HepG2 (cell line): ENCODE results near the gene FAM181A. TPM values are rescaled to one million over a fixed set of nuclear protein-coding genes. Genes with fewer than 3 reads are reported as not detected.

ENCODE experiments used
- GABPA ChIP-seq, 2 experiments: IDR thresholded peaks; 2 replicates each; pipeline ENCODE4 v1.6.1; 2011 to 2016; ENCODE audit warnings: low read depth in 2 of 2, low read length in 1 of 2, missing biosample characterization in 1 of 2, missing genetic modification characterization in 1 of 2
- GFI1 ChIP-seq: sonication (generic); formaldehyde crosslinking; IDR thresholded peaks from 2 replicates; pipeline ENCODE4 v1.5.0; 2020; ENCODE audit warnings: missing genetic modification reagents, mild to moderate bottlenecking, borderline replicate concordance
- SMAD3 ChIP-seq: sonication (generic); formaldehyde crosslinking; IDR thresholded peaks from 2 replicates; pipeline ENCODE4 v1.4.0; 2020; ENCODE audit warnings: missing genetic modification reagents
- SMC3 ChIP-seq: IDR thresholded peaks from 2 replicates; pipeline ENCODE4 v1.6.1; 2011; ENCODE audit warnings: low read length, improper control_type of control experiment
- TEAD3 ChIP-seq: optimal IDR thresholded peaks from 2 replicates; pipeline ENCODE3; 2016; ENCODE audit warnings: borderline replicate concordance
- XRCC5 ChIP-seq: fragments of 200-400 bp; formaldehyde crosslinking; optimal IDR thresholded peaks from 2 replicates; pipeline ENCODE3; 2017; ENCODE audit warnings: mild to moderate bottlenecking, low read length
- ZBTB38 ChIP-seq: sonication (generic); formaldehyde crosslinking; IDR thresholded peaks from 2 replicates; pipeline ENCODE4 v1.5.1; 2020; ENCODE audit warnings: mild to moderate bottlenecking, missing genetic modification reagents
- ZFY ChIP-seq: sonication (generic); formaldehyde crosslinking; IDR thresholded peaks from 2 replicates; pipeline ENCODE4 v1.4.0; 2020; ENCODE audit warnings: missing genetic modification reagents
- polyA plus RNA-seq, 8 experiments: library from polyadenylated mRNA; depleted of rRNA in 3 of 8; stranded (reverse) in 7 of 8; unstranded in 1 of 8; fragments of >200 nt; fragmentation: Illumina TruSeq in 4 of 8; extraction: Trizol in 4 of 8; gene quantifications; 2 replicates each; pipeline versions ENCODE4 v1.2.1 to v1.2.3, GENCODE V29; 2011 to 2016; ENCODE audit warnings: low read depth in 4 of 8, missing spikeins in 1 of 8, mixed read lengths in 1 of 8; ENCODE audit not compliant: insufficient read depth in 1 of 8
- total RNA-seq, 5 experiments: library from RNA; depleted of rRNA; stranded (reverse); fragments of >200 nt; fragmentation: Illumina TruSeq; extraction: Trizol; gene quantifications; 2 replicates each; pipeline ENCODE4 v1.2.3, GENCODE V29; 2016; ENCODE audit warnings: low read depth in 1 of 5
- TF ChIP-seq, protein P1 (sequence below): sonication (generic); formaldehyde crosslinking; IDR thresholded peaks from 2 replicates; pipeline ENCODE4 v1.4.0; 2020; ENCODE audit warnings: missing genetic modification reagents, borderline replicate concordance
- TF ChIP-seq, protein P2 (sequence below): conservative IDR thresholded peaks from 2 replicates; pipeline ENCODE4 v1.6.1; 2018; ENCODE audit warnings: missing genetic modification reagents
- TF ChIP-seq, protein P3 (sequence below), 2 experiments: sonication (generic) in 1 of 2; formaldehyde crosslinking in 1 of 2; IDR thresholded peaks; 2 replicates each; pipeline versions ENCODE4 v1.4.0 to v1.6.1; 2018 to 2020; ENCODE audit warnings: missing genetic modification reagents in 2 of 2, borderline replicate concordance in 1 of 2, low read depth in 1 of 2, mild to moderate bottlenecking in 1 of 2, missing biosample characterization in 1 of 2
- TF ChIP-seq, protein P4 (sequence below): IDR thresholded peaks from 2 replicates; pipeline ENCODE4 v1.4.0; 2020; ENCODE audit warnings: mild to moderate bottlenecking, missing genetic modification reagents

FAM181A gene
- total and polyA plus RNA-seq, 2 of the 13 experiments (the other 11 are each of a cell fraction or from before 2014, with no cell fraction given) = 1.1 to 1.5 TPM

DNA sequence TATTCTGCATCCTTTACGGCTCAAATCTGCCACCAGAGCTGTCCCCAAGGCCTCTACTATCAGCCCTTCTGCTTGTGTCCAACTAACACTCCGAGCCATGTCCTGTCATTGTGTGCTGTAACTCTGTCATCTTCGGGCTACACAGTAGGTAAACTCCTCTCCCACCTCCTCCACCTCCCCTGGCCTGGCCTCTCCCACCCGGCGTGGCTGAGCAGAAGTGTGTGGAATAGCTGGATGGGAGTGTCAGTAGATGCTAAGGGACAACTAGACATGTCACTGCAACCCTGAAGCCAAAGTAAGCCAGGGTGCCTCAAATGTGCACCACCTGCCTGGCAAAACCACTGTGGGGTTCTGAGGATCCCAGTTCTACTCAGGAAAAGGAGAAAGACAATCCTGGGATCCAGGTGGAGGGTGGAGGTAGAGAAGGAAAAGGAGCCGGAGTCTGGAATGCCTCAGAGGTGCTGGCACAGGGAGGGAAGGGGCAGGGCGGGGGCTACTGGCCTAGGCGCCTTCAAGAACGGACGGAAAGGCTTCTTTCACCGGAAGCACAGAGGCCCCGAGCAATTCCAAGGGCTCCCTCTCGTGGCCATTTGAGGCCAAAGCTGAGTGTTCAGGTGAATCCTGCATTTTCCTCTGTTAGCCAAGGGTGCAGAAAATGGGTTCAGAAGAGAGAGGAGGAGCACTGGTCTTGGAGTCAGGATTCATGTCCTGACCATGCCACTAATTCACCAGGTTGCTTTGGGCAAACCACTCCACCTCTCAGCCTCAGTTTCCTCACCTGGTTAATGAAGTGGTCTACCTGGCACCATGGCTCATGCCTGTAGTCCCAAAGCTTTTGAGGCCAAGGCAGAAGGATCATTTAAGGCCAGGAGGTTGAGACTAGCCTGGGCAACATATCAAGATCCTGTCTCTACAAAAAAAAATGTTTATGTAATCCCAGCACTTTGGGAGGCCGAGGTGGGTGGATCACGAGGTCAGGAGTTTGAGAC, 20.5 kb upstream of the FAM181A start (continued):
- TF ChIP-seq, protein P1, sequence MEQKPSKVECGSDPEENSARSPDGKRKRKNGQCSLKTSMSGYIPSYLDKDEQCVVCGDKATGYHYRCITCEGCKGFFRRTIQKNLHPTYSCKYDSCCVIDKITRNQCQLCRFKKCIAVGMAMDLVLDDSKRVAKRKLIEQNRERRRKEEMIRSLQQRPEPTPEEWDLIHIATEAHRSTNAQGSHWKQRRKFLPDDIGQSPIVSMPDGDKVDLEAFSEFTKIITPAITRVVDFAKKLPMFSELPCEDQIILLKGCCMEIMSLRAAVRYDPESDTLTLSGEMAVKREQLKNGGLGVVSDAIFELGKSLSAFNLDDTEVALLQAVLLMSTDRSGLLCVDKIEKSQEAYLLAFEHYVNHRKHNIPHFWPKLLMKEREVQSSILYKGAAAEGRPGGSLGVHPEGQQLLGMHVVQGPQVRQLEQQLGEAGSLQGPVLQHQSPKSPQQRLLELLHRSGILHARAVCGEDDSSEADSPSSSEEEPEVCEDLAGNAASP (CRISPR knock-in tag) = 0 out of 2 replicates have a peak, but pooled peaks have one; percentile 11
- peak; percentile 88 for TF ChIP-seq ZBTB38
- peak; percentile 64 for TF ChIP-seq SMC3
- no peak for TF ChIP-seq TEAD3
- TF ChIP-seq, protein P2, sequence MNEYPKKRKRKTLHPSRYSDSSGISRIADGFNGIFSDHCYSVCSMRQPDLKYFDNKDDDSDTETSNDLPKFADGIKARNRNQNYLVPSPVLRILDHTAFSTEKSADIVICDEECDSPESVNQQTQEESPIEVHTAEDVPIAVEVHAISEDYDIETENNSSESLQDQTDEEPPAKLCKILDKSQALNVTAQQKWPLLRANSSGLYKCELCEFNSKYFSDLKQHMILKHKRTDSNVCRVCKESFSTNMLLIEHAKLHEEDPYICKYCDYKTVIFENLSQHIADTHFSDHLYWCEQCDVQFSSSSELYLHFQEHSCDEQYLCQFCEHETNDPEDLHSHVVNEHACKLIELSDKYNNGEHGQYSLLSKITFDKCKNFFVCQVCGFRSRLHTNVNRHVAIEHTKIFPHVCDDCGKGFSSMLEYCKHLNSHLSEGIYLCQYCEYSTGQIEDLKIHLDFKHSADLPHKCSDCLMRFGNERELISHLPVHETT (CRISPR knock-in tag) = 0 out of 2 replicates have a peak, but pooled peaks have one; percentile 37
- TF ChIP-seq XRCC5 = peak; percentile 58
- TF ChIP-seq GABPA (IDR thresholded peaks at IDR 0.05; ENCODE audit: low read depth, low read length) = no peak
- TF ChIP-seq GABPA (CRISPR knock-in tag; IDR thresholded peaks at IDR 0.05; ENCODE audit: low read depth) = peak; percentile 81
- TF ChIP-seq SMAD3 = no peak
- TF ChIP-seq, protein P3, sequence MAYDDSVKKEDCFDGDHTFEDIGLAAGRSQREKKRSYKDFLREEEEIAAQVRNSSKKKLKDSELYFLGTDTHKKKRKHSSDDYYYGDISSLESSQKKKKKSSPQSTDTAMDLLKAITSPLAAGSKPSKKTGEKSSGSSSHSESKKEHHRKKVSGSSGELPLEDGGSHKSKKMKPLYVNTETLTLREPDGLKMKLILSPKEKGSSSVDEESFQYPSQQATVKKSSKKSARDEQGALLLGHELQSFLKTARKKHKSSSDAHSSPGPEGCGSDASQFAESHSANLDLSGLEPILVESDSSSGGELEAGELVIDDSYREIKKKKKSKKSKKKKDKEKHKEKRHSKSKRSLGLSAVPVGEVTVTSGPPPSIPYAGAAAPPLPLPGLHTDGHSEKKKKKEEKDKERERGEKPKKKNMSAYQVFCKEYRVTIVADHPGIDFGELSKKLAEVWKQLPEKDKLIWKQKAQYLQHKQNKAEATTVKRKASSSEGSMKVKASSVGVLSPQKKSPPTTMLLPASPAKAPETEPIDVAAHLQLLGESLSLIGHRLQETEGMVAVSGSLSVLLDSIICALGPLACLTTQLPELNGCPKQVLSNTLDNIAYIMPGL (CRISPR knock-in tag; IDR thresholded peaks at IDR 0.05; ENCODE audit: borderline replicate concordance in 1 of 2, low read depth in 1 of 2) = peak in 1 of 2 experiments; percentile 24; a peak in 1 of 4 replicates
- 0 out of 2 replicates have a peak, but pooled peaks have one; percentile 57 for TF ChIP-seq ZFY
- TF ChIP-seq, protein P4, sequence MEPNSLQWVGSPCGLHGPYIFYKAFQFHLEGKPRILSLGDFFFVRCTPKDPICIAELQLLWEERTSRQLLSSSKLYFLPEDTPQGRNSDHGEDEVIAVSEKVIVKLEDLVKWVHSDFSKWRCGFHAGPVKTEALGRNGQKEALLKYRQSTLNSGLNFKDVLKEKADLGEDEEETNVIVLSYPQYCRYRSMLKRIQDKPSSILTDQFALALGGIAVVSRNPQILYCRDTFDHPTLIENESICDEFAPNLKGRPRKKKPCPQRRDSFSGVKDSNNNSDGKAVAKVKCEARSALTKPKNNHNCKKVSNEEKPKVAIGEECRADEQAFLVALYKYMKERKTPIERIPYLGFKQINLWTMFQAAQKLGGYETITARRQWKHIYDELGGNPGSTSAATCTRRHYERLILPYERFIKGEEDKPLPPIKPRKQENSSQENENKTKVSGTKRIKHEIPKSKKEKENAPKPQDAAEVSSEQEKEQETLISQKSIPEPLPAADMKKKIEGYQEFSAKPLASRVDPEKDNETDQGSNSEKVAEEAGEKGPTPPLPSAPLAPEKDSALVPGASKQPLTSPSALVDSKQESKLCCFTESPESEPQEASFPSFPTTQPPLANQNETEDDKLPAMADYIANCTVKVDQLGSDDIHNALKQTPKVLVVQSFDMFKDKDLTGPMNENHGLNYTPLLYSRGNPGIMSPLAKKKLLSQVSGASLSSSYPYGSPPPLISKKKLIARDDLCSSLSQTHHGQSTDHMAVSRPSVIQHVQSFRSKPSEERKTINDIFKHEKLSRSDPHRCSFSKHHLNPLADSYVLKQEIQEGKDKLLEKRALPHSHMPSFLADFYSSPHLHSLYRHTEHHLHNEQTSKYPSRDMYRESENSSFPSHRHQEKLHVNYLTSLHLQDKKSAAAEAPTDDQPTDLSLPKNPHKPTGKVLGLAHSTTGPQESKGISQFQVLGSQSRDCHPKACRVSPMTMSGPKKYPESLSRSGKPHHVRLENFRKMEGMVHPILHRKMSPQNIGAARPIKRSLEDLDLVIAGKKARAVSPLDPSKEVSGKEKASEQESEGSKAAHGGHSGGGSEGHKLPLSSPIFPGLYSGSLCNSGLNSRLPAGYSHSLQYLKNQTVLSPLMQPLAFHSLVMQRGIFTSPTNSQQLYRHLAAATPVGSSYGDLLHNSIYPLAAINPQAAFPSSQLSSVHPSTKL = peak; percentile 28; the same call in 1 of the 2 replicates
- 0 out of 2 replicates have a peak, but pooled peaks have one; percentile 29 for TF ChIP-seq GFI1 (CRISPR knock-in tag)
